GM12874 (cell line): ENCODE results near the gene GPR39.

Source experiments
- CTCF ChIP-seq: IDR thresholded peaks from 2 replicates; pipeline ENCODE4 v1.5.1; 2011; ENCODE audit warnings: low read depth, mild to moderate bottlenecking, control low read depth, low read length, moderate library complexity; ENCODE audit not compliant: insufficient read depth

The GPR39 gene

GRCh38 chr2:132446444-132446843 is 29.8 kb downstream of the GPR39 start:
- no peak for TF ChIP-seq CTCF

GRCh38 chr2:132448331-132448730 is 31.7 kb downstream of the GPR39 start:
- no peak for TF ChIP-seq CTCF

GRCh38 chr2:132448771-132449170 is 32.2 kb downstream of the GPR39 start:
- TF ChIP-seq CTCF: peak; percentile 16; the same call in 1 of the 2 replicates

GRCh38 chr2:132449868-132450267 is 33.3 kb downstream of the GPR39 start:
- no peak for TF ChIP-seq CTCF

- no peak for TF ChIP-seq CTCF
These were observed 44.2 kb downstream of the GPR39 start for GRCh38 chr2:132460781-132461180.

- no peak for TF ChIP-seq CTCF
These were observed 45.6 kb downstream of the GPR39 start for GRCh38 chr2:132462236-132462635.

- TF ChIP-seq CTCF: no peak
These were observed 47.1 kb downstream of the GPR39 start for GRCh38 chr2:132463719-132464118.

GRCh38 chr2:132465917-132466316 is 49.3 kb downstream of the GPR39 start:
- TF ChIP-seq CTCF: no peak
